Limb (tissue), 2 donors: ENCODE data around the gene DCDC2C.

Experiments
- DNase-seq, 2 donors: peaks; one replicate each; pipeline ENCODE4 v3.0.0-alpha.2; 2016; ENCODE audit errors: extremely low spot score in 2 of 2

DCDC2C gene

DNA sequence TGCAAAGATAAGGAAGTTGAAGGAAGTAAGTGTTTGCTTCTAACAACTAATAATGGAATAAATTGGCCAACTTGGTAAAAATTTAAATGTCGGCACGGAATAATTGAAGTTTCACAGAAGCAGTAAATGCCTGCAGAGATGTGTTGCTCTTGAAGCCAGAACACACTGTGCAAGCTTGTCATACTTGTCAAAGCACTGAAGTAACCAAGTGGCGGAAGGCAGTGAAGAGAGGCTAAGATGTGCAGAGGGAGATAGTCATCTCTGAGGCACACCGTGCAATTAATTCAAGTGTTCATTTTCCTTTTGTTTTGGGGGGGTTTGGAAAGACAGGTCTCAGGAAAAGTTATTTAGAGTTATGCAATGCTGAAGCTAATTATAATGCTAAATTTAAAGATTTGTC lies 5.2 kb downstream of the DCDC2C start:
- DNase-seq: no peak

DNA sequence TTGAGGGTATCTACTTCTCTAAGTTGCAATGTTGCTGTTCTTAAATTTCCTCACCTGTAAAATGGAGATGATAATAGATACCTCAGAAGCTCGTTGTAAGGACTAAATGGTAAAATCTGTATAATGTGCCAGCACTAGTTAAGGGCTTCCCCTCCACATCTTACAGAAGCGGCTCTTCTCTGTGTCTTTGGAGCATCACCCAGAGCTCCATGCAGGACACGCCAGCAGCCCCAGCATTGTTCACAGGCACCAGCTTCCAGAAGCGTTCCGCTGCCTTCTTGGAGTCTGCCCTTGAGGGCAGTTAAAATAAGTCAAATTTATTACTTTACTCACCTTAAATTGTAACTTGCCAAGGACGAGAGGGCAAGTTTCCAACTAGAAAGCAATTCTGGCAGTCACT lies 5.8 kb downstream of the DCDC2C start:
- no peak for DNase-seq

DNA sequence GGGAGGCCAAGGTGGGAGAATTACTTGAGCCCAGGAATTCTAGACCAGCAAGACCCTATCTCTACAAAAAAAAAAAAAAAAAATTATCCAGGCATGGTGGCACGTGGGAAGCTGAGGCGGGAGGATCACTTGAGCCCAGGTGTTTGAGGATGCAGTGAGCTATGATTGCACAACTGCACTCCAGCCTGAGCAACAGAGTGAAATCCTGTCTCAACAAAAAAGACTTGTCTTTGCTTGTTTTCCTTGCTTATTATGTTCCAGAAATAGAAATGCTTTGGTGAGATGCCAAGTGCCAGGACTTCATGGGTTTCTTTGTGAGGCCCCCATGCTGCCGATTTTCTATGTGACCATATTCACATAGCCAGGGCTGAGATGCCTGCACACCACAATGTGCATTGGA lies 9.0 kb downstream of the DCDC2C start:
- no peak for DNase-seq

DNA sequence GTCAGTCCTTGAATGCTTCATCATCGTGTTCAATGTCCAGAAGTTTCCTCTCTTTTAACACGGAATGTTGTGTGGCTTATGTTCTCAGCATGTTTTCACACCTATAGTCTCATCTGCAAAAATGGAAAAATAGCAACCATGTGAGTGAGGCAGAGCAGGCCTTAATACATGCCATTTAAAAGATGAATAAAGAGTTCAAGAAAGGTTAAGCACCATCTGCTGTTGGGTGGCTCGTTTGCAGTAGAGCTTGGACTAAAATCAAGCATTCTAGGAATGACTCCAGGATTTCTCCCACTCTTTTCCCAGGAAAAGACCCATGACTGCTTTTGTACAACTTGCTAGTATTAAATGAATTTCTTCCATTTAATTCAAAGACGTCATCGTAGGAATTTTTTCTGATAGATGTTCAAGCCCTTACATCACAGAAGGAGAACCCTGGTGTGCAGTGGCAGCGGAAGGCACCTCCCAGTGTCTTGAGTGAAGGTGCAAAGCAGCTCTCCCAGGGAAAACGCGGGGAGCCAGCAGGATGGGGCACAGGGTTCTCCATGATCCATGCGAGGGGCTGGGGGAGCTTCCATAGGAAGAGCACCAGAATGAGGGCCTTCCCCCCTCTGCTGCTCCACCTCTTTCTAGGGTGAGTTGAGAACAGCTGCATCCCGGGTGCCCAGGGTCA lies 9.6 kb downstream of the DCDC2C start:
- DNase-seq: peak in 1 of 2 donors; percentile 74

DNA sequence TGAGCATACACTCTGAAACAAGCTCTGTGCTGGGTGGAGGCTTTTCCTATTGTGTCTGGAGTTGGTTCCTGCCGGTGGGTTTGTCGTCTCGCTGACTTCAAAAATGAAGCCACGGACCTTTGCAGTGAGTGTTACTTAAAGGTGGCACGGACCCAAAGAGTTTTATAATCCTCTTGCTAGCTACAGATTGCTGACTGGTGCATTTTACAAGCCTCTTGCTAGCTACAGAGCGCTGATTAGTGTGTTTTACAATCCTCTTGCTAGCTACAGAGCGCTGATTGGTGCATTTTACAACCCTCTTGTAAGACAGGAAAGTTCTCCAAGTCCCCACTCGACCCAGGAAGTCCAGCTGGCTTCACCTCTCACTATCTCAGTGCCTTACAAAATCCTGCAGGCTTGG lies 15.3 kb downstream of the DCDC2C start:
- no peak for DNase-seq

DNA sequence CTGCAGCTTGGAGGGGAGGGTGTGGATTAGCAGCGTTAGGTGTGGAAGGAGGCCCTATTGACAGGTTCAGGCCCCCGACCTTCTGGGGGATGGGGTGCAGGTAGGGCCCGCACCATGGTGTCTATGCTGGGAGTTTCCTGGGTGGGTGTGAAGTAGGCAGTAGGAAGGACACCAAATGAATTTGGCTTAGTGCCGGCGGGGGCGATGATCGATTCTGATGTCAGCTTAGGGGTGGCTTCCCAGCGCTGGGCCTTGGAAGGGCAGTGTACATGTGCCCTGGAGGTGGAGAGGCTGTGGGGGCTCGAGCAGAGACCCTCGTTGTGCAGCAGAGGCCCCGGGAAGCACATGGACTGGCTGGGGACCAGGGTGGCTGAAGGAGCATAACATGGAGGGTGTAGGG lies 21.6 kb downstream of the DCDC2C start:
- no peak for DNase-seq

DNA sequence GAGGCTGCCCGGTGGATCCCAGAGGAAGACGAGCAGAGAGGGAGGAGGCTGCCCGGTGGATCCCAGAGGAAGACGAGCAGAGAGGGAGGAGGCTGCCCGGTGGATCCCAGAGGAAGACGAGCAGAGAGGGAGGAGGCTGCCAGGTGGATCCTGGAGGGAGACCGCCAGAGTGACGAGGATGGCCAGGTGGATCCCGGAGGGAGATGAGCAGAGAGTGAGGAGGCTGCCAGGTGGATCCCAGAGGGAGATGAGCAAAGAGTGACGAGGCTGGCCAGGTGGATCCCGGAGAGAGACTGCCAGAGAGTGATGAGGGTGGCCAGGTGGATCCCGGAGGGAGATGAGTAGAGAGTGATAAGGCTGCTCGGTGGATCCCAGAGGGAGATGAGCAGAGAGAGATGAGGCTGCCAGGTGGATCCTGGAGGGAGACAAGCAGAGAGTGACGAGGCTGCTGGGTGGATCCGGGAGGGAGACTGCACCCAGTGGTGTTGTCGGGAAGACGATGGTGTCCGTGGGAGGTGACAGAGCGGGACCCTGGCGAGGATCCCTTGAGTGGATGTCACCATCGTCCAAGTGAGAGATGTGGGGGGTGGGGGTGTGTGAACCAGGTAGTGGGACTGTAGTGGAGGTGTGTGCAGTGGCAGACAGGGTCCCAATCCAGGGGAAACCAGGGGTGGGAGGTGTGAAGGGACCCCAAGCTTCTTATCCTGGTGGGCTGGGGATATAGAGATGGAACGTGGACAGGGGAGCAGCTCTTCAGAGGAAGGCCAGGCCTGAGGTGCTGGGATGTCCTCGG lies 22.3 kb downstream of the DCDC2C start:
- peak in 1 of 2 donors; percentile 67 for DNase-seq

DNA sequence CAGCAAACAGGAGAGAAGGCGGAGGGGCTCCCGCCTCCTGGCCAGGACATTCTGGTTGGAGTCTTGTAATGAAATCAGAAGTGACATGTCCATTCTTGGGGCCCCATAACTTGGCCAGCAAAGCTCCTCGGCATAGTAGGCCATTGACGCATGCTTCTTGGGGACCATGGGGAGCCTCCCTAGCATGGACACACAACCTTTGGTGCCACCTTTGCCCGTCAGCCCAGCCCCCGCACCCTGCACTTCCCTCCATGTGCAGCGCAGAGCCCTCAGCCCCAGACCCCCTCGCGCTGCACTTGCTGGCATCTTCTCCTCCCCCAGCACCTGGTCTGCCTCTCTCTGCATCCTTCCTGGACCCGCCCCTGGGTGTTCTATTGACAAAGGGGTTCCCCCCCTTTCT lies 23.1 kb downstream of the DCDC2C start:
- DNase-seq: no peak

DNA sequence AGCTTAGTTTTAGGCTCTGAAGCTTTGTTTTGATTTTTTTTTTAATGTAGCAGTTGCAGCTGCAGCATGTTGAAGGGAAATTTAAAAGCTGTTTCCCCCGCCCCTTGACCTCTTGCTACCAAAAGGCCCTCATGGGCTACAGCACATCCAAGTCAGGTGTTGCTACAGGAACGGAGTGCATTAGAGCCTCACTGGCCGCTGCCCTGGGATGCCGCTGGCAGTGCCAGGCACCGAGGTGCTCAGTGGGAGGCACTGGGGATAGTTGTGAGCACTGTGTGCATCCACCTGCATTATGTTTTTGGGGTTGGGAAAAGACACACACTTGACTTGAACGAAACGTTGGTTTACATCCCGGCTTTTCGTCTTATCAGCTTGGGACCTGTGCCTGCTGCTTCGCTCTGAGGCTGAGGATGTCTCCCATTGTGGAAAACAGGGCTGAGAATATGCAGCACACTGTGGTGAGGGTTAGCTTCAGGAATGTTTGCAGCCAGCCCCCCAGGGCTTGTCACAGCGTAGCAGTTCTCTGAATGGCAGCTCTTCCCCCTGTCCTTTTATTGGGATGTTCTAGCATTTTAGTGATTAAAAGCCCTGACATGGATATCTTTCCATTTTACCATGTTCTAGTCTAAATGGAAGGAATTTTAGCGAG lies 24.1 kb downstream of the DCDC2C start:
- no peak for DNase-seq

DNA sequence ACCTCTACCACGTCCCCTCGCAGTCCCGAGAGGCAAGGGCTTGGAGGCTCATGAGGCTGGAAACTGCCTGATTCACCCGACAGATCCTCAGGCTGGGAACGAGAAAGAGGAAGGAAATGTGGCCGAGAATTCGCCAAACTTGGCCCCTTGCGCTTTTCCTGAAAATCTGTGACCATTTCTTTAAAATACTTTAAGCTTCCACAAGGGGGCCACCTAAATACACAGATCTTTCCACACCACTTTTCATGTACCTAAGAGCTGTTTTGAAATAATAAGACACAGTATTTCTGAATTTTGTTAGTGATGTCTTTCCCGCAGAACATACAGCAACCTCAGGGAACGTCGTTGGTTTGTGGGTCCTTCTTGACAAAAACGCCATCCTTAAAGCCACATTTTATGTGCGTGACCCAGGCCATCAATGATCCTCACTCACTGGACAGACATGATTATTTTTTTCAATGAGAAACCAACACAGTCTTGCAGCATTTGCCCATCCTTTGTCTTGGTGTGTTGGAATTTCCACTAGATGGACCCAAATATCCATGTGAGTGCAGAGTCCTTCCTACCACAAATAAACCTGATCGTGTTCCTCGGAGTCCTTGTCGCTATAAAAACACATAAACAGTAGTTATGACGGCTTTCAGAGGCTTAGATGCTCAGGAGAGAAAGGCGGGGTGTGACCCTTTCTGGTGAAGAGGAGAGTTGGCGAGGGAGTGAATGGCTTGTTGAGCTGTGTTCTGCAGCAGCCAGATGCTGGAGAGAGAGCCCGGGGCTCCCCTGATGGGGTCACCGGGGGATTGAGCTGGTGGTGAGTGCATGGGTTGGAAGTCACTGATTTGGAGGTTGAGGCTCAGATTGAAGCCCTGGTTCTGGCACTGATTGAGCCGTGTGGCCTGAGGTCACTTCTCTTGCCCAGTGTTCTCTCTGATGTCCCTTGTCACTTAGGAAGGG lies 25.0 kb downstream of the DCDC2C start:
- DNase-seq: peak; percentile 64 to 87

DNA sequence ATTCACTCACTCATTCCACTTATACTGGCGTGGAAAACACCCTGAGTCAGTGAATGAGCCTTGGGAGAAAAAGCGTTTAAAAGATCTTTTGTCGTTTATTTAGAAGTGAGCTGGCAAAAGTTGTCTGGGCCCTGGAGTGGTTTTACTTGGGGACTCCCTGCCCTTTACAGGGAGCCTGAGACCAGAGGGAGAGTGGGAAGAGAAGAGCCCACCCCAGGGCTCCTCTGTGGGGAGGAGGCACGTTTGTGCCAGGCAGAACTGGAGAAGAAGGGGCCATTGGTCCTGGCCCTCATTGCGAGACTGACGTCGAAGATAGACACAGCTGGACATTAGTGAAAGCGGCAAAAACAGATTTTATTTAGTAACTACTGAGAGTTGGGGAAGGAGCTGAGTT lies 25.7 kb downstream of the DCDC2C start:
- DNase-seq: no peak

DNA sequence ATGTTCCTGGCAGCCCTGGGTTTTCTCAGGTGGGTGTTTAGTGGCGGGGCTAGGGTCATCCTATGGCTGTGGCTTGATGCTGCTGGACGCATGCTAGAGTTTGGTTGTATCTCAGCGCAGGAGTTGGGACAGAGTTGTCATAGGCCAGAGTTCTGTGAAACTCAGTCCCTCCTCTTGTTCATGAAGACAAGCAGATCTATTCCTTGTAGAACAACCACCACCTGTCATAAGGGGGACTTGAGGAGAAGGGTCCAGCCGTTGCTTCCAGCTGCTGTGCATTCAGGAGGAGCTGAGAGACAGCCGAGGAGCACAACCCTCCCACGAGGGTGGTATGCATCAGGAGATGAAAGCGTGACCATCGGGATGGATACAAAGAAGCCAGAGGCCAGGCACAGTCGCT lies 26.4 kb downstream of the DCDC2C start:
- no peak for DNase-seq

DNA sequence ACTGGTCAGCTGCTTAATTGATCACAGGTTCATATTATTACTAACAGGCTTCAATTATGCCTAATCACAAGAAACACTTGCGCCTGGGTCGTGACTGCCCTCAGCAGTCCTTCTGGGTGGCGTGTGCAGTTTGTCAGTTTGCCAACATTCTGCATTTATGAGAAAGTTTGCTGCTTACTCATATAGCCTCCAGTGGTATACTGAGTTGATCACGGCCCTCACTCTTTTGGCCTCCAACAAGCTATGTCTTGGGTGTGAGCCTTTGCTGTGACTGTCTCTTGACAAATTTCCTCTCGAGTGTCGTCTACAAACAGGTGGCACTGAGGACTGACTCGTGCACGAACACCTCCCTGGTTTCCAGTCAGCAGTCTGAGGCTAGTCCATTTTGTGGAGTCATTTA lies 27.3 kb downstream of the DCDC2C start:
- no peak for DNase-seq

DNA sequence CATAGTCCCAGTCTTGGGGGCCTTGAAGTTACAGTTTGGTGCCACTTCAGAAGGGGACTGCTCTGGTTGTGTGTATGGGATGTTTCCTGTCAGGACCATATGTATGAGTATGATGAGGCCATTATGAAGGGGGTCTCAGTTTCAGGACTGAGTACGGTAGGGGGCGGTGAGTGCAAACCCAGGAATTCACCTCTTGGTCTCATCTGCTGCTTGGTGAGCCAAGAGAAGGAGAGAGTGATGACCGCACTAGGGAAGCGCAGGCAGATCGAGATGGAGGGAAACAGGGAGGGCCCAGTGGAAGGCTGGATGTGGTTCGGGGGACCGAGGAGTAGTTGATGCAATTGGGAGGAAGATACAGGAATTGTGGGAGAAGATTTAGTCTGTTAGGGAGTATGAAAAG lies 28.5 kb downstream of the DCDC2C start:
- no peak for DNase-seq

DNA sequence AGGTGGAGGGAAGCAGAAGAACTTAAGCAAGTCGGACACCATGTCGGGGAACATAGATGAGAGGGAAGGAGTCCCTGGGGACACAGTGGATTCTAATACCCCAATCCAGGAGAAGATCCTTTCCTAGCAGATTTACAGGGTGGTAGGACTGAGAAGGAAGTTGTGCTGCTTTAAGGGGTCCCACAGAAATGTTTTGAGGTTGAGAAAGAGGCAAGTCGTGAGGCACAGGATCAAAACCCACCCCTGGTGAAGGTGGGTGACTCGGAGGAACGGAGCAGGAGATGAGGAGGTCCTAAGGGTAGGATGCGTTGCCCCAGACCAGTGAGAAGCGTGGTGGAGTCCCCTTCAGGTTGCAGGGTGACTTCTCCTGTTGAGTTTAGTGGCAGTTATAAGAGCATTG lies 32.7 kb downstream of the DCDC2C start:
- no peak for DNase-seq

DNA sequence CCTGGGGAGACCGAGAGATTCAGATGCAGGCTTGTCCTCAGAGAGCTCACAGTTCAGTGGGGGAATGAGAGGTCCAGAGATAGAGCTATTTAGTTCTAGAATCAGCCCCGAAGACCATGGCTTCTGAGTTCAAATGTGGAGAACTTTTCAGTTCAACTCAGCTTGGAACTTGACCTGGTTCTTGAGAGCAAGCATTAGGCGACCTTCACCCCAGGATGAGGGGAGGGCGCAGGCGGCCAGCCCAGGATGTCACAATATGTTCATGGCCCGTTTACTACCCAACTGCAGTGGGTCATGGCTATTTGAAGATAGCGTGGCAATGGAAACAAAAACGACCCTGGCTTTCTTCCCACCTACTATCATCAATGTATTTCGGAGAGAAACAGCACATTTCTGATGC lies 33.8 kb downstream of the DCDC2C start:
- no peak for DNase-seq

DNA sequence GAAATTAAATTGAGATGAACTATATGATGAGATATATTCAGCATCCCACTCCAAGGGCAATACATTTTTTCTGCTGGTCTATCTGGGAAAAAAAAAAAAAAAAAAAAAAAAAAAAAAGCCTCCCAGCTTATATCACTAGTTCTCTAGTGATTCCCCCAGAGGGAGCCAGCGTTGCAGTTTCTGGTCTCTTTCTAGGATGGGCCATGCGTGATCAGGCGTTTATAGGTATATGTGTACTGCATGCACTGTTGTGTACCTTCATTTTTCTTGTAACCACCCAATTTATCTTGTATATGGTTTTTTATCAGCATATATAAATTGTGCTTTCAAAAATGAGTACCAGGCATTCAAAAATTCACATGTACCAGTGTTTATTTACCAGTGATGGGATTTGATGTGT lies 35.1 kb downstream of the DCDC2C start:
- no peak for DNase-seq

DNA sequence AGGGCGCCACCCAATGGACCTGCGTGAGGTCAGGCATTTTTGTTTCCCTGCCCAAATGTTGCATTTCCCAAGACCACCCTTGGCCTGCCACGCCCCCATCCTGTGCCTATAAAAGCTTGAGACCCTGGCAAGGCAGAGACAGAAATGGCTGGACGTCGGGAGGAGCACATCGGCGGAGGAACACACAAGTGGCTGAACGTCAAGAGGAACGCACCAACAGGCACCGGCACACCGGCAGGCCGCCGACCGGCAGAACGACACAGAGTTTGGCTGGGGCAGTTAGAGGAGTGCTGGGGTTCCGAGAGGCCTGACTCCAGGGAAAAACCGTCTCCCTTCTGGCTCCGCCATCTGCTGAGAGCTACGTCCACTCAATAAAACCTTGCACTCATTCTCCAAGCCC lies 35.9 kb downstream of the DCDC2C start:
- no peak for DNase-seq

DNA sequence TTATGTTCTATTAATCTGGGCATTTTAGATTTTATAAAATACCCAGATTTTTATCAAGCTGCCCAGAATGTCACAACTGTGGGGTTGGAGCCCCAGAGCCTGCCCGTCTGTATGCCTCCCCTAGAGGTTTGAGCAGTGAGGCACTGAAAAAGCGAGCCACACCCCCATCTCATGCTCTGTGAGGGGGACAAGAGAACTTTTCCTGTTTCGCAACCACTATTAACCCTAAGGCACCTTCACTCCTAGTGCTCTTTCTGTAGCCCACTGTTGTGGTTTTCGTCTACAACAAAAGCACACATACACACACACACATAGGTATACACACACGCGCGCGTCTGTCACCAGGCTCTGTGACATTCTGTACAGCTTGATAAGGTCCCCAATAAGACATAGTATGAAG lies 38.0 kb downstream of the DCDC2C start:
- DNase-seq: no peak

DNA sequence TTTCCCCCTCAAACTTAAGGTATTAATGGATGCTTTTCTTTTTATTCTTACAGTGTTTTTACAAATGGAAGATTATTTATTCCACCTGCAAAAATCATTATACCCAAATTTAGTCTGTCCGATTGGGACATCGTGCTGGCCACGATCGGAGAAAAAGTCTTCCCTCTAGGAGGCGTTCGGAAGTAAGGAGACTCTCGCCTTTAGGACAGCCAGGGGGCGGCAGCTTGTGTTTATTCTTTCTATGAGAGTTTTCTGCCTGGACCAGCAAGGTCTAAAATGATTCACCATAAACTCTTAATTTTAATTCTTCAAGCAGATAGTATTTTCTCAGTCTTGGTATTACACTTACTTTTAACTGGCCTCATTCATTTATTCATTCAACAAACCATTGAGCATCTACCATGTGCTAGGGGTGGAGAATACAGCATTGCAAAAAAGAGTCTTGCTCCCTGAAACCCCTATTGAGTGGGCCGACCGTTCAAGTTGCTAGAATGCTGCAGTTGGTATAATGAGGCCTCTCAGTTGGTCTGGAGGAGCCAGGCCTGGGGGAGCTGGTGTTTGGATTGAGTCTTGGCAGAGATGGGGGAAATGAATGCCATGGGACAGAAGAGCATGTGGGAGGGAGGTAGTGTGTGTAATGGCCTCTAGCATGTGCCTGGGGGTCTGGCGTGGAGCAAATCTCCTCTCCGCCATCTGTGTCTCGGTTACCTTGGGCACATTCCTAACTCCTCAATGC lies 38.7 kb downstream of the DCDC2C start:
- DNase-seq: no peak
